Stimulated activated CD8-positive, alpha-beta memory T cell treated with anti-CD3 and anti-CD28 coated beads, Interleukin-12 subunit alpha, Interleukin-12 subunit beta, amount 100 ng/mL, for 4 hours (primary cell): Measurements from ENCODE around the gene MFN2.

ENCODE experiments used
- DNase-seq: peaks from one replicate; pipeline ENCODE4 v3.0.0-alpha.2; 2020; ENCODE audit warnings: low read depth

Gene MFN2

GRCh38 chr1:11960276-11960675, 20.0 kb upstream of the MFN2 start:
- no peak for DNase-seq

GRCh38 chr1:11960715-11961114, 19.5 kb upstream of the MFN2 start:
- no peak for DNase-seq

GRCh38 chr1:11961230-11961629, 19.0 kb upstream of the MFN2 start:
- no peak for DNase-seq

- no peak for DNase-seq
Measured at GRCh38 chr1:11963622-11964021, 16.6 kb upstream of the MFN2 start.

GRCh38 chr1:11964656-11965055, 15.6 kb upstream of the MFN2 start:
- DNase-seq: no peak

- no peak for DNase-seq
Measured at GRCh38 chr1:11967028-11967547, 13.2 kb upstream of the MFN2 start.

GRCh38 chr1:11970441-11971185, 9.6 kb upstream of the MFN2 start:
- no peak for DNase-seq

- DNase-seq: no peak
Measured at GRCh38 chr1:11977625-11978024, 2.6 kb upstream of the MFN2 start.

GRCh38 chr1:11978301-11978700, 1.9 kb upstream of the MFN2 start:
- no peak for DNase-seq

GRCh38 chr1:11979028-11979850, 1.0 kb upstream of the MFN2 start:
- DNase-seq: no peak

GRCh38 chr1:11980676-11980972, 380 bp downstream of the MFN2 start:
- no peak for DNase-seq

- no peak for DNase-seq
Measured at GRCh38 chr1:11981378-11982009, 1.2 kb downstream of the MFN2 start.

- DNase-seq: no peak
Measured at GRCh38 chr1:11982010-11982392, 1.8 kb downstream of the MFN2 start.

- DNase-seq: no peak
Measured at GRCh38 chr1:11984121-11984520, 3.9 kb downstream of the MFN2 start.

GRCh38 chr1:11984576-11984975, 4.3 kb downstream of the MFN2 start:
- no peak for DNase-seq

- DNase-seq: no peak
Measured at GRCh38 chr1:11985171-11985570, 4.9 kb downstream of the MFN2 start.

- no peak for DNase-seq
Measured at GRCh38 chr1:11985851-11986250, 5.6 kb downstream of the MFN2 start.

- DNase-seq: no peak
Measured at GRCh38 chr1:11989669-11990068, 9.4 kb downstream of the MFN2 start.

GRCh38 chr1:11990303-11991032, 10.2 kb downstream of the MFN2 start:
- no peak for DNase-seq

- DNase-seq: no peak
Measured at GRCh38 chr1:11991969-11992676, 11.9 kb downstream of the MFN2 start.

GRCh38 chr1:11997081-11997850, 17.0 kb downstream of the MFN2 start:
- no peak for DNase-seq
